Esophagus (tissue), 2 donors: ENCODE measurements around the gene TRAPPC10. TPM values are rescaled to one million over a fixed set of nuclear protein-coding genes. Genes with fewer than 3 reads are reported as not detected.

Experiments
- H3K27ac ChIP-seq, 2 donors: one replicate each; pipeline ENCODE4 v1.5.1; 2013; ENCODE audit warnings: low read depth in 2 of 2, mild to moderate bottlenecking in 2 of 2, inconsistent platforms in 1 of 2, low read length in 1 of 2, moderate library complexity in 1 of 2
- H3K27me3 ChIP-seq, 2 donors: one replicate each; pipeline ENCODE4 v1.6.1; 2013; ENCODE audit warnings: low read length in 2 of 2, control low read depth in 1 of 2, mild to moderate bottlenecking in 1 of 2; ENCODE audit not compliant: insufficient read depth in 2 of 2, control insufficient read depth in 1 of 2
- H3K36me3 ChIP-seq, 2 donors: one replicate each; pipeline ENCODE4 v1.6.1; 2013; ENCODE audit warnings: low read length in 1 of 2; ENCODE audit not compliant: control insufficient read depth in 2 of 2, insufficient read depth in 2 of 2
- H3K4me1 ChIP-seq, 2 donors: one replicate each; pipeline ENCODE4 v1.6.1; 2013; ENCODE audit warnings: low read length in 1 of 2; ENCODE audit not compliant: control insufficient read depth in 2 of 2, insufficient read depth in 2 of 2
- H3K4me3 ChIP-seq, 2 donors: one replicate each; pipeline ENCODE4 v1.5.1; 2013; ENCODE audit warnings: low read length in 2 of 2, mild to moderate bottlenecking in 2 of 2, low read depth in 1 of 2, moderate library complexity in 1 of 2
- H3K9me3 ChIP-seq, 2 donors: one replicate each; pipeline ENCODE4 v1.6.1; 2013; ENCODE audit warnings: mild to moderate bottlenecking in 2 of 2, low read depth in 1 of 2, low read length in 1 of 2, moderate library complexity in 1 of 2; ENCODE audit not compliant: control insufficient read depth in 2 of 2, insufficient read depth in 1 of 2
- WGBS, 2 donors: extraction: QIAGEN DNeasy Blood & Tissue Kit; methylation state at CpG; one replicate each; pipeline ENCODE4 v1.1.7; 2013; 5-methylcytosine and 5-hydroxymethylcytosine counted together
- polyA plus RNA-seq, 2 donors: library from polyadenylated mRNA; stranded (reverse); fragments of 200-250 nt; gene quantifications; one replicate each; pipeline ENCODE4 v1.2.3, GENCODE V29; 2013
- donor health status: healthy with polysubstance abuse.
- donor health status: Bipolar disorder and iron deficiency.

The TRAPPC10 gene
- polyA plus RNA-seq, 2 donors = 6.8 to 7.7 TPM

- 85 to 87% methylated on average over 26 of the region's 26 CpGs for WGBS, 2 donors
- Histone ChIP-seq H3K4me3 (no peak overlapping the region), H3K36me3 (peaks cover 0 to 36% of the 10 kb centered on the region in 2 donors), H3K27me3 (no peaks in the 10 kb centered on the region), H3K27ac (no peak overlapping the region), H3K9me3 (no peaks in the 10 kb centered on the region), H3K4me1 (no peaks in the 10 kb centered on the region)
These were observed 30.8 kb upstream of the TRAPPC10 start for GRCh38 chr21:43981151-43981870.

DNA sequence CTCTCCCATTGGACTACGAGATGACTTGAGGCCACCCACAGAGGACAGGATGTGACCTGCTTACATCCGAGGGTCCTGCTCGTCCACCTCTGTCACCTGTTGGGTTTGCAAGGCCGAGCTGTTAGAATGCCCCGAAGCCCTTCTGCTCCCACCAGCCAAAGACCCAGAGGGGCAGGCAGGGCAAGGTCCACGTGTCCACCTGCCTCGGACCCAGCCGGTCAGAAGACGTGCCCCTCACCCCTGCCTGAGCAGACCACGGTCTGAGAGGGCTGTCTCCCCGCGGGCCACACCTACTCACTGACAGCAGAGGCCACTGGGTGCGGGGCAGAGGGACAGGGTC is 30.3 kb upstream of the TRAPPC10 start:
- no peaks in the 10 kb centered on the region for H3K9me3 ChIP-seq
- H3K36me3 ChIP-seq = peaks cover 0 to 36% of the 10 kb centered on the region in 2 donors
- 81 to 83% methylated on average over 13 of the region's 13 CpGs for WGBS, 2 donors
- no peaks in the 10 kb centered on the region for H3K27me3 ChIP-seq
- H3K27ac ChIP-seq = no peak overlapping the region
- H3K4me1 ChIP-seq = no peaks in the 10 kb centered on the region
- H3K4me3 ChIP-seq = no peak overlapping the region

DNA sequence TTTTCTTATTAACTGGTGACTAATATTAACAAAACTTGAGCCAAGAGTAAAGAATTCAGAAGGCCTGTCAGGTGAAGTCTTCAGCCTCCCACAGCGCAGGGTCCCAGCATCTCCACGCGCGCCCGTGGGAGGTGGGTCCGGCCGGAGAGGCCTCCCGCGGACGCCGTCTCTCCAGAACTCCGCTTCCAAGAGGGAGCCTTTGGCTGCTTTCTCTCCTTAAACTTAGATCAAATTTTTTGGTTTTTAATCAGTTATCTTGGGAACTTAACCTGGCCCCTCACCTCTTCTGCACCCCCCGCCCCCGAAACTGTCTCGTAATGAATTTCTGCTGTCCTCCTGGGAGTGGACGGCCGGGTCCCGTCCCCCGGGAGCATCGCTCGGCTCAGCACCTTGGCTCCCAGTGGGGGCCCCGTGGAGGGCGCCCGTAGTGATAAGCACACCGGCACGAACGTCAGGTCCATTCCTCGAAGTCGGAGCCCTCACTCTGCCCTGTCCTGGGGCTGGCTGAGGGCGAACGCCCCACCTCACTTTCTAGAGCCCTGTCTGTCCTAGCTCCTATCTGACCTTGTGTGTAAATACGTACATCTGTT is 29.5 kb upstream of the TRAPPC10 start:
- 94 to 95% methylated on average over 32 of the region's 32 CpGs for WGBS, 2 donors

GRCh38 chr21:43983390-43983789 is 28.7 kb upstream of the TRAPPC10 start:
- Histone ChIP-seq H3K36me3 (peaks cover 0 to 28% of the 10 kb centered on the region in 2 donors), H3K27ac (no peak overlapping the region)
- WGBS, 2 donors = 88 to 94% methylated on average over 17 of the region's 17 CpGs

More for the DNA sequence above, 29.5 kb upstream of the TRAPPC10 start:
- Histone ChIP-seq H3K9me3 (no peaks in the 10 kb centered on the region), H3K4me3 (no peak overlapping the region), H3K27ac (no peak overlapping the region), H3K27me3 (no peaks in the 10 kb centered on the region), H3K36me3 (peaks cover 0 to 34% of the 10 kb centered on the region in 2 donors), H3K4me1 (no peaks in the 10 kb centered on the region)

DNA sequence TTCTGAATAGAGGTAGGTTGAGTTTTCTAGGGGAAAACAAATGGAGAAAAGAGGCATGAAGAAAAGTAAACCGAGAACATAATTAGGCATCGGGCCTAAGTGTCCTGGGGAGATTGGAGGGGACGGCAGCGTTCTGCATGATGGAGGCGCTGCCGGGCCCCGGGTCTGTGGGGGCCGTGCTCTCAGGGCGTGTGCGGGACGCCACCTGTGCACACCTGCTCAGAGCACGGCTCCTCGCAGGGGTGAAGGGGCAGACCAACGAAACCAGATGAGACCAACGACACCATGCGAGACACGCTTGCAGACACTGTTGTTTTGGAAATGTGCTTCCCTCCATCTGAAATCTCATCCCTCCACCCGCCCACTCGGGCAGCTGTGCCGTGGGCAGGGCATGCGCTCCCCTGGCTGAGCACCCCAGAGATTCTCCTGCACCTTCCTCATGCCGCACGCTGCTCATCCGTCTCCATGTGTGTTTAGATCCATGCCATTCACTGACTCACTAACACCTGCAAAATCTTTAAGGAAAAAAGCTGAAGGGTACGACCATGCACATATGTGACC is 28.2 kb upstream of the TRAPPC10 start:
- Histone ChIP-seq H3K4me3 (no peak overlapping the region), H3K4me1 (peaks cover 0 to 3% of the 10 kb centered on the region in 2 donors), H3K27ac (no peak overlapping the region), H3K27me3 (no peaks in the 10 kb centered on the region), H3K9me3 (no peaks in the 10 kb centered on the region), H3K36me3 (peaks cover 0 to 28% of the 10 kb centered on the region in 2 donors)
- WGBS, 2 donors = 91% methylated on average over 25 of the region's 25 CpGs

More at GRCh38 chr21:43983390-43983789, 28.7 kb upstream of the TRAPPC10 start:
- Histone ChIP-seq H3K4me1 (peaks cover 0 to 3% of the 10 kb centered on the region in 2 donors), H3K27me3 (no peaks in the 10 kb centered on the region), H3K4me3 (no peak overlapping the region), H3K9me3 (no peaks in the 10 kb centered on the region)

DNA sequence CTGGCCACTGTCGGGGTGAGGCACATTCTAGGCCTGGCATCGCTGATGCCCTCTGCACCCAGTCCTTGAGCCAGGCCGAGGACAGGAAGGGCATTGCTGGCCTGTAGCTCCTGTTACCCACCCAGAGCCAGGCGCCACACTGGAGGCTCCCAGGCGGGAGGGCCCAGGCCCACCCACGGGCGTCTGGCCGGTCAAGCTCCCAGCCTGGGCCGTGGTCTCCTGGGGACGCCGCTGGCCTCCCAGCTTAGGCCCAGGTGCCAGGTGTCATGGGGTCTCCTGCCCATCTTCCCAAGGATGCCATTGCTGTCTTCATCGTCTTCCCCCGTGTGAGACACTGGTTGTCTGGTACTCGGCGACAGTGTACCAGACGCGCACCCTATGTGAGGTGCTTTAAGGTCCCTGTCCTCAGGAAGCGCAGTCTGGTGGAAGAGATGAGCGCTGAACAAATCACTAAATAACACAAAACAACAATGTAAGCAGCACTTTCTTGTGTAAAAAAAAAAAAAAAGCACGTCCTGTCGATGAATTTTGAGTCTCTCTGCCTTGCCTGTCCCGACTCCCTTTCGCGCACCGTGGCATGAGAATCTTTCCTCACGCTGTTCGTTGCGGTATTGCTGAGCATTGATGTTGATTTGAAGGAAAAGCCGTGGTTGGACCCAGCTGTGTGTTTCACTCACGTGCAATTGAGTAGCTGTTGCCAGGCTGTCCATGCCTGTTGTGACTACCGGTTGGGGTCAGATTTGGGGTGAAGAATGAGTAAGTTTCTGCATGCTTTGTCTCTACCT is 27.0 kb upstream of the TRAPPC10 start:
- Histone ChIP-seq H3K9me3 (no peaks in the 10 kb centered on the region), H3K36me3 (peaks cover 0 to 23% of the 10 kb centered on the region in 2 donors), H3K4me1 (peaks cover 0 to 3% of the 10 kb centered on the region in 2 donors), H3K27ac (no peak overlapping the region), H3K4me3 (no peak overlapping the region), H3K27me3 (no peaks in the 10 kb centered on the region)
- 87 to 88% methylated on average over 31 of the region's 31 CpGs for WGBS, 2 donors

GRCh38 chr21:43985690-43986251 is 26.3 kb upstream of the TRAPPC10 start:
- no peaks in the 10 kb centered on the region for H3K9me3 ChIP-seq
- 30 to 36% methylated on average over 22 of the region's 22 CpGs for WGBS, 2 donors

DNA sequence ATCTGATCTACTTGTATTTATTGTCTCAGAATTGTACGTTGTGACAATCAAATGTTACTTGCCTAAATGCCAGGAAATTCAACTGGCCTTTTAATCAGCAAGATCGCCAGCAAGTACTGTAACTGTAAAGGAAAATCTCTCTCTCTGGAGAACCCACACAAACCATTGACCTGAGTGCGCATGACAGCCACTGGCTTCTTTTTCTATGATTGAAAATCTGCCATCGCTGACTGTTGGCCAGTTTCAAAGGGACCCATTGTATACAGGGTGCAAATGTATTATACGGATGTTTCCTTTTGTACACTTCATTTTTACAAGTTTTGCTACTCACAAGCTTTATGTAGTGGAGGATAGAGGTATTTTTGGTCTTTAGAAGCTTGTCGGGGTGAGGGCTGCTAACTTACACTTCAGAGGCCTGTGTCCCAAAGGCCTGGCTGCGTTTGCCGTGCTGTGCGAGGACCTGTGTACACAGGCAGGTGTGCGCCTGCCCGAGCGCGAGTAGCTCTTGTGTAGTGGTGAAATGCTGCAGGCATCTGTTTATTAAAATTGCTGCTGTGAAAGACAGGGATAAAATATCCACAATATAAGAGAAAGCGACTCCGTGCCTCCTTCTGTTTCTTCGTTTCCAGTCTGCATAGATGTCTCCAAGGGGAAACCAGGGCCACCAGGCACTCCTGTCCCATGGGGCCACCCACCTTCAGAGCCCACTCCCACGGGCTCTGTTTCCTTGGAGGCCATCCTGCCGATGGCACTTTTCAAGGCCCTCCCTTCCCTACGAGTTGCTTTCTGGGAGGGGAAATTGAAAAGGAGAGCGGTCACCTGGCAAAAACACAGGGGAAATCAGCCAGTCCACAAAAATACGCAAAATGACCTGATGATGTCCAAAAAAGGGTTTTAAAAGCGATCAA is 25.3 kb upstream of the TRAPPC10 start:
- Histone ChIP-seq H3K27ac (no peak overlapping the region), H3K27me3 (no peaks in the 10 kb centered on the region)

More at GRCh38 chr21:43985690-43986251, 26.3 kb upstream of the TRAPPC10 start:
- Histone ChIP-seq H3K36me3 (peaks cover 0 to 20% of the 10 kb centered on the region in 2 donors), H3K4me3 (no peak overlapping the region), H3K27ac (no peak overlapping the region), H3K4me1 (peaks cover 0 to 3% of the 10 kb centered on the region in 2 donors), H3K27me3 (no peaks in the 10 kb centered on the region)

More for the DNA sequence above, 25.3 kb upstream of the TRAPPC10 start:
- peaks cover 0 to 3% of the 10 kb centered on the region in 2 donors for H3K4me1 ChIP-seq
- H3K36me3 ChIP-seq = peaks cover 0 to 11% of the 10 kb centered on the region in 2 donors
- 47 to 62% methylated on average over 22 of the region's 22 CpGs for WGBS, 2 donors
- H3K9me3 ChIP-seq = no peaks in the 10 kb centered on the region
- H3K4me3 ChIP-seq = no peak overlapping the region
